GM19467 (cell line): Measurements from ENCODE around the gene BMP7.

Experiments
- ATAC-seq: cut with Tn5 transposase; IDR thresholded peaks from one replicate; pipeline ENCODE4 v1.9.1; 2021; ENCODE audit warnings: mild to moderate bottlenecking, moderate library complexity; ENCODE audit not compliant: unreplicated experiment

BMP7 gene

DNA sequence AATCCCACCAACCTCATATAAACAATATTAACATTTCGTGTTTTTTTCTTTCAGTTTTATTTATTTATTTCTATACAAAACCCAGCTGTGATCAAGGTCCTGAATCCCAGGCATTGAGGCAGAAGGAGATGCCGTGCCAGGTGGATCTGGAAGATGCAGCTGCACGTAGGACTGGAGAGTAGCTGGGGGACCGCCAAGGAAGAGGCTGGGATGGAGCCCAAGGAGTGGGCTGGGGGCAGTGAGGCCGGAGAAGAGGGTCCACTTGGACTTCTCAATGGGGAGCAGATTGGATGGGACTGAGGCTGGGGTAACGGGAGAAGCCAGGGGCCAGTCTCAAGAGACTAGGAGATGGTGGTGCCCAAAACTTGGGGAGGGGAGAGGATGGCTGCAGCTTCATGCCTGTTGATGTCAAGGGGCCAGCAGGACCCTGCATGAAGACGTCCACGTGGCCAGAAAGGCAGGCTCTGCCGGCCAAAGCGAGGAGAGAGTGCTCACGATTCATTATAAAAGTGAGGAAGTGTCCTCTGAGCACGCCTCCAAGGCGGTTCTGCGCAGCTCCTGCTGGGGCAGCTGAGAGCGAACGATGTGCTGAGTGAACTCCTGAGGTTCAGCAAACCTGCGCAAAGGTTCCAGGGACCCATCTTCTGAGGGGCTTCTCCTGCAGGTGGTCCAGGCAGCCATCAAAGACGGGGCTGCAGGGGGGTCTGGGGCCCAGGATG, 110.3 kb downstream of the BMP7 start:
- no peak for ATAC-seq

DNA sequence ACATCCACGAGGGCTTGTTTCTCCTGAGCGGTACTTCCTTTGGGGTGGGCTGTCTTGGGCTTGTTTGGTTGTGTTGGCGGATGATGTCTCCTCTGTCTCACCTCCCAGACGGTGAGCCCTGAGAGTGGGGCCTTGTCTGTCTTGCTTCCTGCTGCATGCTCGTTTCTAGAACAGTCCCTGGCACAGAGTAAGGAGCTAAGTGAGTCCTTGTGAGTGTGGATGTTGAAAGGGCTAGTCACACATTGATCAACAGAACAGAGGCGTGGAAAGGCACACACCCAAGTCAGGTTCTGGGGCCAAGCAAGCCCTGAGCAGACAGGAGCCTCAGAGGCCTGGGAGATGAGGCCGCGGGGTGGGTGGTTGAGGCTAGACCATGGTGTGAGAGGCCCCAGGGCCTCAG, 111.0 kb downstream of the BMP7 start:
- no peak for ATAC-seq

DNA sequence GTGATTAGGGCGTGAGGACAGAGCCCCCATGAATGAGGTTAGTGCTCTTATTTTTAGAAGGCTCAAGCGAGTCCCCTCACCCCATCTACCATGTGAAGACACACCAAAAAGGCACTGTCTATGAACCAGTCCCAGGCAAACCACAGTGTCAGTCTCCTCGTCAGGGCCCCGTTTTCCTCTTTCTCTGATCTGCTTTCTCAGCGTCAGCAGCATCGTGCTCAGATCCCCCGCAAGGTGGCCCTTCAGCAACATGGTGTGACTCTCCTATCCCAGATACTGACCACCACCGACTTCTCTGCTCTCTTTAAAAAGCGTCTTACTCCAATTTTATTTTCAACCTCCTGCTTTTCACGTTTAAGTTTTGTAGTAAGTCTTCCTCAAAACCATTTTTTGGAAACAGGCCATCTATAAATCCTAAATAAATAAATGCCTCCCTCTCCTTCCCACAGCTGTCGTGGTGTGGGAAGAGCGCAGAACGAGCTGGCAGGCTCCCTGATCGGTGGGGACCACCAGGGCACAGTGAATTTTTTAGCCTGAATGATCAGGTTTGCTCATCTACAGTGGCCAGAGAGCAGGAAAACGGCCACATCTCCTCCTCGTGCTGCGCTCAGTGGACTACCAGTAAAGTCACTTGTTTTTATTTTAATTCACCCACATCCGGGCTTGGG, 113.1 kb downstream of the BMP7 start:
- no peak for ATAC-seq

DNA sequence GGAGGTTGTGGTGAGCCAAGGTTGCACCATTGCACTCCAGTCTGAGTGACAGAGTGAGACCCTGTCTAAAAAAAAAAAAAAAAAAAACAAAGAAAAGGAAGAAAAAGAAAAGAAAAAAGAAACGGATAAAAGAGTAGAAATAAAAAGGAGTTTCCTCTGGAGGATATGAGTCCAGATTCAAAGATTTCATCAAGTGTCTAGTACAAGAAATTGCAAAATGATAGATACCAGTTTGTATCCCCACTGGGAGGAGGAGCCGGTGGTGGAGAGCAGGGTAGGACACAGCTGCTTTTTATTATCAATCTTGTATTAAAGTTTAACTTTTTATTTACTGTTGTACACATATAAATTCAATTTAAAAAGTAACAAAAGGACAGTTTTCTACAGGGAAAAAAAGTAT, 113.9 kb downstream of the BMP7 start:
- no peak for ATAC-seq

DNA sequence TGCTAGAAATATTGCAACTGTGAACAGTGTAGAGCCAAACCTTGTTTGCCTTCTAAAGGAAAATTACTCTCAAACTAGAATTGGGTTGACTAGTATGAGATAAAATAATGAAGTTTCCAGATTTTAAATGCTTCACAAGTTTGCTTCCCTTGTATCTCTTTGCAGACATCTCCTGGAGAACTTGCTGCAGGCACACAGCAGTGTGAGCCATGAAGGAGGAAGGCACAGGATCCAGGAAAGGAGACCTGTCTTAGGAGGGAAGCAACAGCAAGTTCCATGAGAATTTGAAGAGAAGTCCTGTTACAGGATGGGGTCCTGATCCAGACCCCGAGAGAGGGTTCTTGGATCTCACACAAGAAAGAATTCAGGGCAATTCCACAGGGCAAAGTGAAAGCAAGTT, 115.9 kb downstream of the BMP7 start:
- no peak for ATAC-seq

DNA sequence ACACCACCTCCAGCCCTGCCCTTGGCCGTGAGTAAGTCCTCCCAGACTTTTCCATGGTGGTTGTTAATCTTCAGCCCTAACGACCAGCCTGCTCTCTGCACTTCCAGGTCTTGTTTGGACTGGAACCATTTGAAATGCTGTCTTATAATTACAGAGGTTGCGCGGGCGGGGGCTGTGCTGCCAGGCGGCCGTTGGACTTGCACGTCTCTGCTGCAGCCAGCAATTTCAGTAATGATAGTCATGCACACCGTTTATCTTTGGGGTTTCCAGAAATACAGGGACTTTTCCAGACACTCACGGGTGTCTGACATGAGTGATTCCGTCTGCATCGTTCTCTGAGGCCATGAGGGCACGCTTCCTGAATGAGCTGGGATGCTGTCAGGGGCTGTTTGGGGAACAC, 118.2 kb downstream of the BMP7 start:
- no peak for ATAC-seq

DNA sequence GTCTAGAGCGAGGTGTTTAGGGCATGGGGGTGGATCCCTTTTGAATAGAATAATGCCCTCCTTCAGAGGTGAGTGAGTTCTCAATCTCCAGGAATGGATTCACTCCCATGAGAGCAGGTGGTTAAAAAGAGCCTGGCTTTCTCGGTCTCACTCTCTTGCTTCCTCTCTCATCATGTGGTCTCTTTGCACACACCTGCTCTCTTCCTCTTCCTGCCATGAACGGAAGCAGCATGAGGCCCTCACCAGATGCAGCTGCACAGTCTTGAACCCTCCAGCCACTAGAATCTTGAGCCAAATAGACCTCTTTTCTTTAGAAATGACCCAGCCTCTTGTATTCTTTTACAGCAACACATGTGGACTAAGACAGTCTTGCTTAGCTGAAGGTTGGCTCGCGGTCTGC, 119.3 kb downstream of the BMP7 start:
- ATAC-seq, result no peak

DNA sequence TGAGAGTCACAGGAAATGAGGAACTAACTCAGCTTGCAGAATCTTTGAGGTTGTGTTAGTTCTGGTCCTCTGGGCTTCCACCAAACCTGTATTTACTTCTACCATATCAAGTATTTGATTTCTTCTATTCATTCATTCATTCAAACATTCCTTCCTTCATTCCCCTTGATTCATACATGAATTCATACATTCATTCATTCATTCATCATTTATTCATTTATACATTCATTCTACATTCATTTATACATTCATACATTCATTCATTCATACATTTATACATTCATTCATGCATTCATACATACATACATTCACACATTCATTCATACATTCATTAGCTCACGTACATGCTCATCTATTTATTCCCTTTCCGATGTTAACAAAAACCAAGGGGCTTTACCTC, 120.3 kb downstream of the BMP7 start:
- no peak for ATAC-seq

DNA sequence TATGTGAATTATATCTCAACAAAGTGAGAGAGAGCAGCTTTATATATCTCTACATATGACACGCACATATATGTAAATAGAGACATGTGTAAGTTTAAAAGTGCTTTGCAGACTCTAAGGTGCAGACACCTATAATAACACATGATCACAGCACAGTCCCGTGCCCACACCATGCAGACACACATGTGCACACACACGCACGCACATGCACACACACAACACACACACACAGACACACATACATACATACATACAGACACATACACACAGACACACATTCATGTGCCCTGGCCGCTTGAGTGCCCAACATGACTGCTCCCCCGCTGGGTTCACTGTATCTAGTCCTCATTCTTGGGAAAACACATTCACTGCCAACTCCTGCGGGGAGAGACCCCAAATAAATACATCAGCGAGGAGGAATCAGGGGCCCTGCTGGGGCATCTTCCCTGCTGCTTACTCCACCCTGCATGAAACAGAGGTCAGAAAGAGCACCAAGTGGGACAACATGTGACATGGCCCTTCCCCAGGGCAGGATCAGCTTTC, 121.3 kb downstream of the BMP7 start:
- ATAC-seq, result no peak

DNA sequence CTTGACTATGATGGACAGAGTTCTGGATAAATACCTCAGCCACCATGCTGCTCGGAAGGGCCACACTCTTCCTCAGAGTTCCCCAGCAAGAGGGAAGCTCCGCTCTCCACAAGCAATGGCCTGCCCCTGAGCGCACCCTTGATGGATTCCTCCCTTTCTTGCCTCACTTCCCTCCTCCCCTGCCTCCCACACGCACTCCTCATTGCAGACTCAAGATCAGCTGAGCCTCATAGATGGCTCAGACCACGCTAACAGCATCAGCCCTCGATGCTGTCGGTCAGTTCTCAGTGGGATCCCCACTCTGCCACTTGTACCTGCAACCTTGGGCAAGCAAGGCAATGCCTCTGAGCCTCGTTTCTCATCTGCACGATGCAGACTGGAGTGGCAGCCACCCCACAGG, 123.3 kb downstream of the BMP7 start:
- no peak for ATAC-seq

DNA sequence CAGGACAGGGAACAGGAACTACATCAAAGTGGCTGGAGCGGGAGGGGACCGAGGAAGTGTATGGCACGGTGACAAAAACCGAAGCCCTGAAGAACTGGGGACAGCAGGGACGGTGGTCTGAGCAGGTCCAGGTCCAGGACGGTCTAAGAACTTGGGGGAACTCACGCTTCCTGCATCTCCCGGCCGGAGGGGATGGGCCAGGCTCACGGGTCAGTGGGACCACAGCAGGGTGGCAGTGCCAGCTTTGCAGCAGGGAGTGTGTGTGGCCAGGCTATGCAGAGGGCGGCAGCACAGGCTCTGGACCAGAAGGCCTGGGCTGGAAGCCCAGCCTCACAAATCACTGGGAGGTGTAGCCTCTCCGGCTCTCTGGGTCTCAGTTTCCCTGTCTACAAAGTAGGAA, 123.8 kb downstream of the BMP7 start:
- no peak for ATAC-seq

DNA sequence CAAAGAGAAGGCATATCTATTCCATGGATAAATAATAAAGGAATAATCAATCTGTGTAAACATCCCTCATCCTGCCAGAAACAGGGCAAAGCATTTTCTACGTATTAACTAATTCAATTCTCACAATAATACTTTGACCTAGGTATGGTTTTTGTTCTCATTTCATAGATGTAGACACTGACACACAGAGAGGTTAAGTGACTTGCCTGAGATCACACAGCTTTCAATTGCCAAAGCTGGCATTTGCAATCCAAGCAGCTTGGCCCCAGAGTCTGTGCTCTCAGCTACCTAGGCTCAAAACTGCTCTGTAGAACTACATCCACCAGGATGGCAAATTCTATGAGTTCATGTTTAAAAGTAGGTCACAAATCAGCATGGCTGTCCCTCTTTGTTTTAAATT, 124.9 kb downstream of the BMP7 start:
- no peak for ATAC-seq

DNA sequence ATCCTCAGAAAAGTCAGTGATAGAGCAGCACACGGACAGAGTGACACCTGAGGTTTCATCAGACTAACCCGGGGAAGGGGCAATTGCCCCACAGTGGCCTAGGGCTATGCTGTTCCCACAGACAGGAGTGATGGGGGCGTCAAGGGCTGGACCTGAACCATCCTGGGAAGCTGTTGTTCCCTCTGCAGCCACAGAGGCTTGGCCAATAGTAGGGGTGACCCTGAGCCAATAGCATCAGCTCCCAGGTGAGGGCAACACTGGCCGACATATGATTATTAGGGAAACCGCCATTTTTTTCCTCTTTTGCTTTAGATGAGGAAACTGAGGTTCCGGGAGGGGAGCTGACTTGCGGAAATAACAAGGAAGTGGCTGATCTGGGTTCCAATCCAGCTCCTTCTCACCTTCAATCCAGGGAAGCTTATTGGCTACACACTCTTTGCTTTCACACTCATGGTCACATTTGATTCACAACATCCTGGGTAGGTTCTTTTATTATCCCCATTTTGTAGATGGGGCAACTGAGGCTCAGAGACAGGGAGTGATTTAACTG, 126.0 kb downstream of the BMP7 start:
- no peak for ATAC-seq

DNA sequence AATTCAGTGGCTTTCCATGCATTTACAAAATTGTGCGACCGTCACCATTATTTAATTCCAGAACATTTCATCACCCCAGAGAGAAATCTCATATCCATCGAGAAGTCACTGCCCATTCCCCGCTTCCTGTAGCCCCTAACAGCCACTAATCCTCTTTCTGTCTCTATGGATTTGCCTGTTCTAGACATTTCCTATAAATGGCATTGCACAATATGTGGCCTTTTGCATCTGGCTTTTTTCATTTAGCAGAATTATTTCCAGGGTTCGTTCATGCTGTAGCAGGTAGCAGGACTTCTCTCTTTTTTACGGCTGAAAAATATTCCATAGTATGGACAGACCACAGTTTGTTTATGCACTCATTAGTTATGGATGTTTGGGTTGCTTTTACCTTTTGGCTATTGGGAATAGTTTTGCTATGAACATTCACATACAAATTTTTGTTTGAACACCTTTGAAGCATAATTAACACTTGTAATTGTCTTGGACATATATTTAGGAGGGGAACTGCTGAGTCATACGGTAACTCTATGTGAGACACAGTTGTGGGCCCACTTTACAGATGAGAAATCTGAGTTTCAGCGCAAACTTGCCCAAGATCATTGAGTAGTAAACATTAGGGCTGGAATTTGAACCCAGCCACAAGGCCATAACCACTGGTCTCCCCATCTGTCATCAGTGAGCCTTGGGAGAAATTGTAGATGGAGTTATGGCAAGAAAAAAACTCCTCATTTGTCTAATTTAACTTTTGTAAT, 126.9 kb downstream of the BMP7 start:
- no peak for ATAC-seq

DNA sequence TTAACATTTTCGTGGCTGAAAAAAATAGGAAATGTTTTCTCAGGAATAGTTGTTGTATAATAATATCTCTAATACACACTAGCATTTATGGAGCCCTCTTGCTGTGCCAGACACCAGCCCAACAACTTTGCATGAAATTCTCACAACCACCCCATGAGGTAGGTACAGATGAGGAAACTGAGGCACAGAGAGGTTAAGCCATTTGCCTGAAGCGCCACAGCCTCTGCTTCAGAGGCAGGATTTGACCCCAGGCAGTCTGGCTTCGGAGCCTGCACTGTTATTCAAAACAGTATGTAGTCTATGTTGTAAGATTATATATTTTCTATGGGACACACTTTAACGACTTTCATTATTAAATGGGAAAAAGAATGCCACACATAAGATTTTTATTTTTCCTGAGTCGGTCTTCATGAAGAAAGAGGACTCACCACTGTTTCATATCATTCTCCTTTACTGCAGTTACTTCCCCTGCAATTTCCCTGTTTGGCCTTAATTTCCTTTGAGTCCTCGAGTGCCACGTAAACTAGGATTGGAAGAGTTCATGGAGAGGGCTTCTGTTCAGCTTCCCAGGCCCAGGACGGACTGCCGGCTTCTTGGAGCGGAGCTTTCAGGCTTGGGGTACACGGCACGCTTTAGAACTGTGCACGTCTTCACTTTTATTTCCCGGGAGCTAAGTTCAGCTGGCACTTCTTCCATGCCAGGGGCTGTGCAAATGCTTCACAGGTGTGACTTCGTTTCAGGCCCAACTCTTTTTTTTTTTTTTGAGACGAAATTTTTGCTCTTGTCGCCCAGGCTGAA, 128.0 kb downstream of the BMP7 start:
- ATAC-seq, result no peak

DNA sequence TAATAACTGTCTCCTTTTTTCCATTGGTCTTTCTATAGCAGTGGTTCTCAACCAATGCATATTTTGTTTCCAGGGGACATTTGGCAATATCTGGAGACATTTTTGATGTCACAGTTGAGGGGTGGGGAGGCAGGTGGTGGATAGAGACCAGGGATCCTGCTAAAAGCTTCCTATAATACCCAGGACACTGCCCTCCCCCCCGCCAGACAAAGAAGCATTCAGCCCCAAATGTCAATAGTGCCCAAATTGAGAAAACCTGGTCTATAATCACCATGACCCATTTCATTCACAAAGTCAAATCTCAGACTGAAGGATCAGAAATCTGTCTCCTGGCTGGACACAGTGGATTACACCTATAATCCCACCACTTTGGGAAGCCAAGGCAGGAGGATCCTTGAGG, 128.8 kb downstream of the BMP7 start:
- ATAC-seq, result no peak

DNA sequence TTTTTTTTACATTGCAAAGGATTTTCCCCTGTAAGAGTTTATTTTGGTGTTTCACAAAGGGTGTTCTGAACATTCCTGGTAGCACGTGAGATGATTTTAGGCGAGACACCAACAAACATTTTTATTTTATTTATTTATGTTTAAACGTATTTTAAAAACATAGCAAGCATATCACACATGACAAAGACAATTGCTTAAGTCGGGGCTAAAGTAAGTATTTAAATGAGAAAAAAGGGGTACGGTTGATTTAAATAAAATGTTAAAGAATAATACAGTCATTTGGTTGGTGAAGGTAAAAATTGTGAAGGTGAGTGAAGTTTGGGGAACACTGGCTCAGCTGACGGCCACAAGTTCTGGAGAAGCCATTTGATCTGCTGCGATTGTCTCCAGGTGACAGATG, 129.7 kb downstream of the BMP7 start:
- no peak for ATAC-seq

DNA sequence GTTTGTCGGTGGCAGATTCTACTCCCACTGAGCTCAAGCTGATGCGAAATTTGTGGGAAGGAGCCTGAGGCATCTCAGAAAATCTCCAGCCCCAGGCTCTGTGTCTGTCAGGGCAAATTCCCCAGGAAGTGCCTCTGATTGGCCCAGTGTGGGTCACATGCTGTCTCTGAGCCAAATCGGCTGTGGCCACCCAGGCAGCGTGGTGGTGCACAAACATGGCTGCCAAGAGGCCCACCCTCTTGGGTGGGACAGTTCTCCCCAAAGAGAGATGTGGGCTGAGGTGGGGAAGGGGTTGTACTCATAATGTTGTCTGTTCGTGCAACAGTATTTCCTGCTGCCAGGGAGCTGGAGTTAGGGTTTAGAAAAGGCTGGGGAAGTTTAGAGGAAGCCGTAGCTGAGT, 130.6 kb downstream of the BMP7 start:
- ATAC-seq, result no peak

DNA sequence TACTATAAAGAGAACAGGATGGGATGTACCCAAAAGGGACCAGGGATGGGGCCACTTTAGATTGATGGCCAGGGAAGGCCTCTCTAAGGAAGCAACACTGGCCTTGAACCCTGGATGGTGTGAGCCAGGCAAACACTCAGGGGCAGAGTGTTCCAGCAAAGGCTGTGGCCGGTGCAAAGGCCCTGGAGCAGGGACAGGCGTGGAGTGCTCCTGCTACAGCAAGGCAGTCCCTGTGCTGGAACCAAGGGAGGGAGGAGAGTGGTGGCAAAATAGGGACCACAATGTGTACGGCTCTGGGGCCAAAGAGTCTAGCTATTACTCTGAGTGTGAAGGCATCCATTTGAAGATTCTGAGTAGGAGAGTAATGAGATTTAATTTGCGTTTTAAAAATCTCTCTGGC, 131.6 kb downstream of the BMP7 start:
- ATAC-seq, result no peak

DNA sequence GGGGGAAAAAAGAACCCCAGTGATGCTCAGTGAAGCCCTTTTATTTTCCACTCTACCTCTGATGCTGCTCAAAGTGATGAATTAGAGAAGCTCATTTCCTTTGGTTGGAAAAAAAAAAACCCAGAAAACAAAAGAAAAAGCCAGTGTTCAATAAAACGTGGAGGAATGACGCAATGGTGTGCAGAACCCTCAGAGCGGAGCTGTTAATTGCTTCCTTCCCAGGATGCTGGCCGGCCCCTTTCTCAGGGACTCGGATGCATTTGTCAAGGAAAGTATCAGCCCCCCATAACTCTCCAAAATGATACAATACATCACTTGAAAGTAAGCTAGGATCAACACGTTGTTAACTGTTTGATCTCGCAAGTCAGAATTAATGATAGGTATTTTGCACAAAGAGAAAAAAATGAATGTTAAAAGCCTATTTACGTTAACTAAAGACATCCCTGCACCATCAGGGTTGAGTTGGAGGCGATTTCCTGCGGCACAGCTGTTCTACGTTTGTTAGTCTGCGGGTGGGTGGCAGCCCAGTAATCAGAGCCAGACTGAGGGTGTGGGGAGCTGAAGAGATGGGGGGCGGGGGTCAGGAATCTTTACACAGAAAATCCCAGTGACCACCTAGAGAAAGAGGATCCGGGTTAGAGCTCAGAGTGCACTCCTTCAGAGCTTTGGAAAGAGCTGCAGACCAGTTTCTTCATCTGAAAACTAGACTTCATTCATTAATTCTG, 132.4 kb downstream of the BMP7 start:
- ATAC-seq, result no peak
